Measurements from ENCODE around the gene KIAA0825. TPM values are rescaled to one million over a fixed set of nuclear protein-coding genes. Genes with fewer than 3 reads are reported as not detected.
A peak's percentile ranks its signal among the peaks of the same experiment; 100 is the strongest.

KIAA0825 gene
- total and polyA plus RNA-seq, 2 experiments from 2014 or later = 1.7 to 1.8 TPM

DNA sequence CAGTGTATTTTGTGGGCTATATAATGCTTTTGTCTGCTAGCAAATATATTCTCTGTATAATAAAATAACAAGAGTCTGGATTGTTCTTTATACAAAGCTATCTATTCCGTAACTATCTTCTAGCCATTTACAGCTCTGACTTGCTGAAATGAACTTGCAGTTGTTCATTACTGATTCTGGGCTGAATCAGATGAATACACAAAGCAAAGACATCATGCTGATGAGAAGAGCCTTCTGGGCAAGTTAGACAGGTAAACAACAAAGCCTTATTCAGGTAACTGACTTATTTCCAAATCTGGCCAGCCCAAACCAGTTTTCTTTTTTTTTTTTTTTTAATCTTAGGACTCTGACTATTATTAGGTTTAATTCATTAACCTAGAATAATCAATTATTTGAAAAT is 255.5 kb downstream of the KIAA0825 start (continued):
- TF ChIP-seq, protein P1, sequence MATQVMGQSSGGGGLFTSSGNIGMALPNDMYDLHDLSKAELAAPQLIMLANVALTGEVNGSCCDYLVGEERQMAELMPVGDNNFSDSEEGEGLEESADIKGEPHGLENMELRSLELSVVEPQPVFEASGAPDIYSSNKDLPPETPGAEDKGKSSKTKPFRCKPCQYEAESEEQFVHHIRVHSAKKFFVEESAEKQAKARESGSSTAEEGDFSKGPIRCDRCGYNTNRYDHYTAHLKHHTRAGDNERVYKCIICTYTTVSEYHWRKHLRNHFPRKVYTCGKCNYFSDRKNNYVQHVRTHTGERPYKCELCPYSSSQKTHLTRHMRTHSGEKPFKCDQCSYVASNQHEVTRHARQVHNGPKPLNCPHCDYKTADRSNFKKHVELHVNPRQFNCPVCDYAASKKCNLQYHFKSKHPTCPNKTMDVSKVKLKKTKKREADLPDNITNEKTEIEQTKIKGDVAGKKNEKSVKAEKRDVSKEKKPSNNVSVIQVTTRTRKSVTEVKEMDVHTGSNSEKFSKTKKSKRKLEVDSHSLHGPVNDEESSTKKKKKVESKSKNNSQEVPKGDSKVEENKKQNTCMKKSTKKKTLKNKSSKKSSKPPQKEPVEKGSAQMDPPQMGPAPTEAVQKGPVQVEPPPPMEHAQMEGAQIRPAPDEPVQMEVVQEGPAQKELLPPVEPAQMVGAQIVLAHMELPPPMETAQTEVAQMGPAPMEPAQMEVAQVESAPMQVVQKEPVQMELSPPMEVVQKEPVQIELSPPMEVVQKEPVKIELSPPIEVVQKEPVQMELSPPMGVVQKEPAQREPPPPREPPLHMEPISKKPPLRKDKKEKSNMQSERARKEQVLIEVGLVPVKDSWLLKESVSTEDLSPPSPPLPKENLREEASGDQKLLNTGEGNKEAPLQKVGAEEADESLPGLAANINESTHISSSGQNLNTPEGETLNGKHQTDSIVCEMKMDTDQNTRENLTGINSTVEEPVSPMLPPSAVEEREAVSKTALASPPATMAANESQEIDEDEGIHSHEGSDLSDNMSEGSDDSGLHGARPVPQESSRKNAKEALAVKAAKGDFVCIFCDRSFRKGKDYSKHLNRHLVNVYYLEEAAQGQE (IDR thresholded peaks at IDR 0.05; ENCODE audit: unreplicated experiment) = no peak
- TF ChIP-seq POLR2AphosphoS5 (IDR thresholded peaks at IDR 0.05; ENCODE audit: low read depth) = no peak
- no peak for TF ChIP-seq EZH2phosphoT487 (IDR thresholded peaks at IDR 0.05; ENCODE audit: unreplicated experiment)

DNA sequence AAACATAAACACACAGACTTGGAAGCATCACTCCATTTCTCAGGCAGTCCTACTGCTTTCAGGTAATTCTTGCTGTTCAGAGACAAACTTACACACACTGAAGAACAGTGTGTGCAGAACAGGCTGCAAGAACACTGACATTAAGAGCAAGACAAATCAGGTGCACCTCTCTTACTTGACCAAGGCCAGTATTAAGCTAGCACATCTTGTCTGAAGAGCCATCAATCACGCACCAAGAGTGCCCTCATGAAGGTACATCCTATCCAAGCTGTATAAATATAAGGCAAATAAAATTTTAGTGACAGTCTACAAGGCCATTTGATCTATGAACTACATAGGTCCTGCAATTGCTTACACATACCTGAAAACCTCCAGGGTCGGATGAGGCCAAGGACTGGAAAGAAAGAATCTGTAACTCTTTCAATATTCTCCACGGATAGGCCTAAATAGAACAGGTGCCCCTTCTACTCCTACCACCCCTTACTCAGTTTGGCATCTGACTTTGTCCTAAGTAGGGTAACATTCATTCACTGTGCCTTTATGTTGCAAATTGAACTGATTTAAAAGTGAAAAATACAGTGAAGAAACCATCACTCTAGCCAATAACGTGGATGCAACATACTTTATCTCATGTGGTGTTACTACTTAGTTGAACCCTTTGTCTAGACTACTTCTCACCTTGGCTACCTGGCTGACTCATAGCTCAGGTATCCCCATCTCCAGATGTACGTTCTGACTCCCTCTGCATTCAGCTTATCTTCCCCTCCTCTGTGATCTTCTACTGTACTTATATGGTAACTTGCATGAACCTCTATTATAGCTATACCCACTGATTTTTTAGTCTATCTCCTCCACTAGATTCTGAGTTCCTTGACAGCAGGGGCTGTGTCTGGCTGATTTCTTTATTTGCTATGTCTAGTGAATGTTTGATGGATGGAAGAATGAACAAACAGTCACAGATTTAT is 256.3 kb downstream of the KIAA0825 start:
- Histone ChIP-seq H3K9me2 (ENCODE audit: insufficient read depth) (no peaks in the 10 kb centered on the region), H4K20me1 (replicated peaks; ENCODE audit: insufficient read depth) (no peaks in the 10 kb centered on the region), H3K36me3 (ENCODE audit: insufficient read depth) (no peaks in the 10 kb centered on the region), H2AFZ (no peak overlapping the region), H3K27me3 (ENCODE audit: insufficient read depth) (no peaks in the 10 kb centered on the region), H3K4me3 (peak overlapping the region; percentile 53), H3K27ac (ENCODE audit: low read depth) (peak overlapping the region; percentile 92), H3K4me2 (peak overlapping the region; percentile 81), H3K79me2 (replicated peaks; ENCODE audit: insufficient read depth) (peaks cover 48% of the 10 kb centered on the region), H3F3A (replicated peaks; ENCODE audit: low read depth) (no peaks in the 10 kb centered on the region), H3K4me1 (ENCODE audit: insufficient read depth) (peaks cover 35% of the 10 kb centered on the region)
- DNase-seq (ENCODE audit: low spot score) = peak; percentile 92
- peak; percentile 93 for ATAC-seq
- no peak for TF ChIP-seq ETS1 (IDR thresholded peaks at IDR 0.05)
- peak; percentile 97 for TF ChIP-seq NANOG (IDR thresholded peaks at IDR 0.05; ENCODE audit: borderline replicate concordance)
- peak; percentile 83 for TF ChIP-seq ZNF462 (CRISPR knock-in tag; IDR thresholded peaks at IDR 0.05)
- no peak for TF ChIP-seq CTCF (conservative IDR thresholded peaks at IDR 0.05; ENCODE audit: low read depth in 2 of 2)
- no peak for TF ChIP-seq STAT1 (IDR thresholded peaks at IDR 0.05; ENCODE audit: unreplicated experiment)
- TF ChIP-seq EZH2 (IDR thresholded peaks at IDR 0.05; ENCODE audit: low read depth, unreplicated experiment) = no peak
- TF ChIP-seq ZNF331 (CRISPR knock-in tag; IDR thresholded peaks at IDR 0.05; ENCODE audit: low read depth) = no peak
- no peak for TF ChIP-seq JUNB (IDR thresholded peaks at IDR 0.05; ENCODE audit: unreplicated experiment)
- peak; percentile 65 for TF ChIP-seq POLR2AphosphoS5 (IDR thresholded peaks at IDR 0.05; ENCODE audit: low read depth)
- Mint-ChIP-seq H3K4me1 (peaks cover 56% of the 10 kb centered on the region), H3K4me3 (peak overlapping the region; percentile 92), H3K27me3 (ENCODE audit: insufficient read depth, low read depth, poor library complexity) (peaks cover 7% of the 10 kb centered on the region), H3K9me3 (peaks cover 12% of the 10 kb centered on the region), H3K27ac (peak overlapping the region; percentile 94), H3K36me3 (ENCODE audit: low read depth) (peaks cover 51% of the 10 kb centered on the region)

Measured in GM23338 (cell line).